Measurements from ENCODE around the gene KCNMB2.
"Not testable (repeated sequence)": the region's sequence is repeated elsewhere in the genome, so short reads cannot be mapped to it uniquely, and the experiment has no call there.

Gene KCNMB2

DNA sequence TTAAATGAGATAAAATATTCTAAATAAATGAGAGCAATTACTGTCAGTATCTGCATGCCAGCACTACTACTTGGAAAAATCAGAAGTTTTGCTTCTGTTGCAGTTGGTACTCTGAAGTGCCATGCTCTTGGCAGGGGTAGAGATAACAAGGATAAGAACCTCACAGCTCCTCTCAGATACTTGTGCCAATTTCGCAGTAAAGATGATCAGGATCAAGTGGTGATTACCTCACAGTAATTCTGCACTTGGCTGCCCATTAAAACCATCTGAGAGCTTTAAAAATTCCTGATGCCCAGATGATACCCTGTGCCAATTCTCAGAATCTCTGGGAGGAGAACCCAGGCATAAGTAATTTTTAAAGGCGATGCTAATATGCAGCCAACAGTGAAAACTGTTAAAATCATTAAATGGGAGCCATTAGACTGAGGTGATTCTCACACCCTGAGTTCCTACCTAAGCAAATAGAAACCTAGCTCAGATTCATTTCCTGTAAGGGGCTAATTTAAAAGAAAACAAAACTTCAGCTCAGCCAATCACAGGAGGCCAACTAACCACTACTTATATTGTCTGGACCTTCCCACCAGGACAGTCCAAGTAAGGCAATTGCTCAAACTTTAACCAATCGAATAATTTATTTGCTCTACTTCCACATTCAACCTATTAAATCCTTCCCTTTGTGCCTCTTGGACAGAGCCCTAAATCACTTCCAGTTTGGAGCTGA, 171.2 kb downstream of the KCNMB2 start:
- no peak for DNase-seq

DNA sequence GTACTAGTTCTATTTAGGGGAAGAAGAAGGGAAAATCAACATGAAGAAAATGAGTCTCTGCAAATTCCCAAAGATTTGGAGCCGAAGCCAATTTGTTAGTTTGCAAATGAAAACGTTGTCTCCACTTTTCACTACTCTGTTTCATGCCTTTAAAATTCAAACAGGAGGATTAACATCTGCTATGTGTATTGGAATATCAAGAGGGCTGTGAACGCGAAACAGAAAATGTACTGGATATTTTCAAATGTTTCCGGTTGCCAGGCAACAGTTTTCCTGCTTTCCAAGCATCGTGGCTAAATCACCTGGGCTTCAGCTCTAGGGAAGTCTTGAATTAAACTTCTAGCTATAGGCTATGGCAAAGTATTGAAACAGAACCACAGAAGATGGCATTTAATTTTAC, 172.8 kb downstream of the KCNMB2 start:
- DNase-seq = no peak

DNA sequence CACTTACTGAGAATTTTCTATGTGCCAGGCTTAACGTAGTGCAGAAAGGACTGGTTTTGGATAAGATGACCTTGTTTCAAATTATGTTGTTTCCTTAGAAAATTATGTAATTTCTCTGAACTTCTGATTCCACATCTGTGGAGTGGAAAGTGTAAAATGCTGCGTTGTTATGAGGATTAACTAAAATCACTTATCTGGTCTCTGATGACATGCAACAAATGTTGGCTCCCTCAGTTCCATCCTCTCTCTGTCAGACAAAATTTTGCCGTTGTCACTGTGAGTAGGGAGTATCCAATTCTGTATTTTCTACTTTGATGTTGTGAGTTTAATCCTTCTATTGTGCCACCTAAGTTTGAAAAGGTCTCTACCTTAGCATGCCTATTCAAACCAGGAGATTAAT, 175.5 kb downstream of the KCNMB2 start:
- no peak for DNase-seq

DNA sequence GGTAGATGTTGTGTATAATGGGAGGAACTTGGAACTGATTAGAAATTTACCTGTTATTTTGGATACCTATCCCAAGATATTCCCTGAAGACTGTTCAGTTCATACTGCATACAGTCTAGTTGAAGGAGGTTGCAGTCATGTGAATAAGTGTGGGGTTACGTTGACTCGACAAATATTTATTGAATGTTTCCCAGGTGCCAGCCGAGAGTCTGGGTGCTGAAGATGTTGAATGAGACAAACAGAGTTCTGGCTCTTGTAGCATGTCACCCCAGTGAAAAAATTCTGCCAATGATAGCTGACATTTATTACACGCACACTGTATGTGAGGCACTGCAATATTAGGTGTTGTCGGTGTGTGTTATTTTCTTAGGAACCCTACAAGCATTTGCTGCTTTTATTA, 176.0 kb downstream of the KCNMB2 start:
- DNase-seq = no peak

DNA sequence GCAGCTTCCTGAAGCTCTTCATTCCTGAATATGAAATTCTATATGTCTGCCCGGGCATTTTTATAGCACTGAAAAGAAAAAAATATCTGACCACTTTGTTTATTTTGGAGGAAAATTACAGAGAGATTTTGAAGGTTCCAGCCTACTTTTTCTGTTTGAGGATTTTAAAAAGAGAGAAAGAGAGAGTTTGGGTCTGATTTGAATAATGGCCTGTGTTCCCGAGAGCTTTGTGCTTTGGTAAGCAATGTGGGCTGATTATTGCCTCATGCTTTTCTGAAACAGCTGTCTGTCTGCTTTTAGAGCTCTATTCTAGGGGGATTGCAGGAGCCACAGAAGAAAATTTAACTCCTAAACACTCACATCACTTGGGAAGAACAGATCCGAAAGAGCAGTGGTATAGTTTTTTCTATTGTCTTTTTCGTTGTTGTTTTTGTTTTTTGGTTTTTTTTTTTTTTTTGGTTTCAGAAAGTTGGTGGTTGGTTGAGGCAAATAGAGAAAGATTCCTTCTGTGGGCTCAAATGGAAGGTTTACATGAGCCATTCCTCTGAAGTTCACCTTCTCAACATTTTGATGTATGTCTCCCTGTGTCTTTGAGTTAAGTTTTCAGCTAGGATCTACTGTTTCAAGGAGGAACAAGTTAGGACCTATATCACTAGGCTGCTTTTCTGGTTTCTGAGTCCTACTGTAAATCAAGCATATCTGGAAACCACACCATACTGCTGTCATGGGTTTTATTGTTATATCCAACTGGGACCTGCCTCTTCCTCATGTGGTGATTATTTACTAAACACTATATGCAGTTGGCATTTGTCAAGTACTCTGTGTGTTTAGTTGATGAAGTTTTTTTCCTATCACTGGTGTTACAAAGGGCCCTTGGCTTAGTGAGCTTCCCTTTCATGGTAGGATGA, 178.9 kb downstream of the KCNMB2 start:
- no peak for DNase-seq

DNA sequence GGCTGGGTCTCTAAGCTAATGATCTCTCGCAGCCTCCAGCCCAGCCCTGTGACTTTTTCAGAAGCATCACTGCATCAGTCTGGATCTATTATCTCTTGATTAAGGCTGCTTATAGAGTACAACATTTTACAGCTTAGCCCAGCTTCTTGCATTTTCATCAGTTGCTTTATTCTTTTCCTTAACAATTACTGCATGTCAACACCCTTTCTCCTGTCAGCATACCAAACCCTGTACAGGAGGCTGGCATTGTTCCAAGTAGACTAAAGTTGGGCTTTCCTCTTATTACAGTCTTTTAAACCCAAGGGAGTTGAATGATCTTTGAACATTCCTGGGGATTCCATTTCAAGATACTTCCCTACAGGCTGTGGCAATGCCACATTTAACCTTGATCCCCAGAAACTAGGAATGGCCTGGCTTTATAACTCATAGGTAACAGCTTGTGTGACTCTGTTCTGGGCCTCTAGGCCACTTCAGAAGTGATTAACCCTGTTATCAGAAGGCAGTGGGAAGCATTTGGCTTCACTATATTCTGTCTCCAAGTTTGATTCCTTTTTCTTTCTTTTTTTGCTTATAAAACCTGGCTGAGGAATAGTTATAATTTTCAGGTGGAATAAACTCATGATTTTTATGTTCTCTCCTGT, 182.9 kb downstream of the KCNMB2 start:
- DNase-seq = no peak

DNA sequence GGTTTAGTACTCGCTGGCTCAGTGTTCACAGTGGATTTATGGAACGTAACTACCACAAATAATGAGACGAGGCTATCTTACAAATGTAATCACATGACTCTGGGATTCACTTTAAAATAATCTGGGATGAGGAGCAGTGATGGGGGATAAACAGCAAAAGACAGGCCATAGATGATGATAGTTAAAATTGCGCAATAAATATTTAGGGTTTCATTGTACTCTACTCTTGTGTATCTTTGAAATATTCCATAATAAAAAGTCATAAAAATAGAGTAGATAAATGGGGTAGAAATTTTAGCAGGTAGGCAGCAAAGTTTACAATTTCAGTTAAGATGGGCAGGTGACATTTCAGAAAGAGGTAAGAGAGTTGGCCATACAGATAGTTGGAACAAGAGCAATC, 196.6 kb downstream of the KCNMB2 start:
- no peak for DNase-seq

DNA sequence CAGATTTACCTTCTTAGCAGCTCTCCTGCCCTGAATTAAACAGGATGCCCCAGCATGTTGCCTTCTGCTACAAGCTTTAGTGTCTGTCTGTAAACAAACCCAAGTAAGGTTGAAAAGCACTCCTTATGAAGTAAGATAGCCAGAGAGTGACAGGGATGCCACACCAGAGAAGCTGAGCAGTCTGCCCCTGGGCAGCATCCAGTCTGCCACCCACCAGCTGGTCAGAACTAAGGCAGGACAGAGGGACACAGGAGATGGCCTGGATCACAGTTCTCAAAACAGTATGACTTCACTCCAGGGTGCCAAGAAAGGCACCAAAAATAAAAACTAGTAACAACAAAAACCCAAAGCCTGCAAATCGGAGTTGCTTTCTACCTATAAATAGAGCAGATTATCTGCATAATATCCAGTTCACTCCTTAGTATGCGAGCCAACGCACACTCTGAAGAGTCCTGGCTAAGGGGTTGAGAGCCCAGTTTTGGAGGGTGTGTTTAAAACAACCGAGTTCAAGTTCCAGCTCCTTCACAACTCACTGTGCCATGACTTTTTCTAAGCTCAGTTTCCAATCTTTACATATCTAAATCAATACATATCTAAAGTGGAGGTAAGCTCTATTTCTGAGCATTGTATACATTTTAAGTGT, 198.9 kb downstream of the KCNMB2 start:
- no peak for DNase-seq

DNA sequence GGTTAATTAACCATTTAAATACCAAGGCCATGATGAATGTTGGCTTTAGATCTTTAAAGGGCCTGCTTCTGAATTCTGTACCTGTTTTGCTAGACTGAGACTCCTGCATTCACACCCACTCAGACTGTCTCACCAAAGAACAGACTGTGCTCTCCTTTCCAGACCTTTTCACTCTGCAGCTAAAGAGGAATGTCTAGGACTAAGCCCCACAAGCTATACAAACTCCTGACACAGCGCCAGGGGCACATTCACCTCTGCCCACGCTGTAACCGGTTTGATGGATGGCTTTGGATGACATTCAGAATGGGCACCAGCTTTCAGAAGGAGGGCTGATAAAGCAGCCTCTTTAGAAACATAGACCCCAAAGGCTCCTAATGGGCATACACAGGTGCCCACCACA, 200.1 kb downstream of the KCNMB2 start:
- DNase-seq = no peak

DNA sequence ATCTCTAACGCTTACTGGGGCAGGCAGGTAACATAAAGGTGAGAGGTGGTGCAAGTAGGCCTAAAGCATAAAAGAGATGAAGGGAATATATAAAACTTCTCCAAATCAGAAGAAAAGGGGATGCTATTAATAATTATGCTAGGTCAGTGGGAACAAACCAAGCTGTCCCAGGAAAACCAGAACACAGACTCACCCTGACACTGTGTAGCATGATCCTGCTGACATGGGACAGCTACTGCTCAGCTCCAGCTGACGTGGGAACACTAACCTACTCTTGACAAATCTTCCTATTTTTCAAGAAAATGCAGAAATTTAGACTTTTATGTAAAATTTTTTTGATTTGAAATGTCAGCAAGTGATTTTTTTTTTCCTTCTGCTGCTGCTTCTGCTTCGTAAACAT, 203.5 kb downstream of the KCNMB2 start:
- DNase-seq = no peak

DNA sequence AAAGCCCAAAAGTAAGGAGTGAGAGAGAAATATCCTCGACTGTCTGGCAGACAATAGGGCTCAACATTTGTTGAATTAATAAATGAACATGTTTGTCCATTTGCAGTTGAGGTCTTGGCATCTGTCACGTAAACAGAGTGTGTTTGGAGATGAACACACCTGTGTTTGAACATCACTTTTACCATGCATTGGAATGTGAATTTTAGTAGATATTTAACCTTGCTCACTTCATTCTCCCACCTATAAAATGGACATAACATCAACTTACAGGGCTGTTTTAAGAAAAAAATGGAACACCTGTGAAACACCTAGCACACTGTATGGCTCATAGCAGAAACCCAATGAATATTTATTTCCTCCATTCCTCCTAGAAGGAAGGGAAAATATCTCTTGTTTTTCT, 204.8 kb downstream of the KCNMB2 start:
- no peak for DNase-seq

DNA sequence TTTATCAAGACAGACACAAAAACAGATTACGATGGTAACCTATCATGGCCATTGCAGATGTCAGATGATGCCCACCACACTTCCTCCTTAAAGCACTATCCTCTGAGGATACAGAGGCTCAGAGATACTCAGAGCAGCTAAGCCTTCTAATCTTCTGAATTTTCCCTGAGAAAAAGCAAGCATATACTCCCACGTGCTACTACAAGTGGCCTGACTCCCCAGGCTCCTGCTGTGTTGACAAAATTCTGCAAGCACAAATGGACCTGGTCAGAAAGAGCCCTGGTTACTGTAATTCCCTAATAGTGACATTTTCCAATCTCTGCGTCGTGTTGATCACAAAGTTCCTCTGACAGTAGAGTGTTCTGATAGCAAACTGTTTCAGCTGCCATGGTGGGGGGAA, 207.1 kb downstream of the KCNMB2 start:
- no peak for DNase-seq

DNA sequence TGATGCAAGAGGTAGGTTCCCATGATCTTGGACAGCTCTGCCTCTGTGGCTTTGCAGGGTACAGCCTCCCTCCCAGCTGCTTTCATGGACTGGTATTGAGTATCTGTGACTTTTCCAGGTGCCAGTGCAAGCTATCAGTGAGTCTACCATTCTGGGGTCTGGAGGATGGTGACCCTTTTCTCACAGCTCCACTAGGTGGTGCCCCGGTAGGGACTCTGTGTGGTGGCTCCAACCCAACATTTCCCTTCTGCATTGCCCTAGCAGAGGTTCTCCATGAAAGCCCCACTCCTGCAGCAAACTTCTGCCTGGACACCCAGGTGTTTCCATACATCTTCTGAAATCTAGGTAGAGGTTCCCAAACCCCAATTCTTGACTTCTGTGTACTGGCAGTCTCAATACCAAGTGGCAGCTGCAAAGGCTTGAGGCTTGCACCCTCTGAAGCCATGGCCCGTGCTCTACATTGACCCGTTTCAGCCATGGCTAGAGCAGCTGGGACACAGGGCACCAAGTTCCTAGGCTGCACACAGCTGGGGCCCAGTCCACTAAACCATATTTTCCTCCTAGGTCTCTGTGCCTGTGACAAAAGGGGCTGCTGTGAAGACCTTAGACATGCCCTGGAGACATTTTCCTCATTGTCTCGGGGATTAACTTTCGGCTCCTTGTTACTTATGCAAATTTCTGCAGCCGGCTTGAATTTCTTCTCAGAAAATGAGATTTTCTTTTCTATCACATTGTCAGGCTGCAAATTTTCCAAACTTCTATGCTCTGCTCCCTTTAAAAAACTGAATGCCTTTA, 209.8 kb downstream of the KCNMB2 start:
- DNase-seq = not testable (repeated sequence)

DNA sequence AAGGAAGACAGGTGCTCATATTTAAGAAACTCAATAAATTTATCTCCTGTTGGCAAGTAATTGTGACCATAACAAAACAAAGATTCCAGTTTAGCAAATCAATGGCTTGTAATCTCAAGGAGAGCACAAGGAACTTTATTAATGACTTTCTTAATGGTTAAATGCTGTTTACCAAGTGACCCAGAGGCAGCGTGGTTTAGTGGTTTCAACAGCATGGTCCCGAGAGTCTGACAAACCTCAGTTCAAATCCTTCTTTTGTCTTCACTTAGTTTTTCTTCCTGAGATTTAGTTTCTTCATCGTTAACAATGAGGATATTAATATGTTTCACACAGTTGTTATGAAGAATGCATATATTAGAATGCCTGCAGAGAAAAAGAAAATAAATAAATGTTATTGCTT, 212.6 kb downstream of the KCNMB2 start:
- DNase-seq = no peak

DNA sequence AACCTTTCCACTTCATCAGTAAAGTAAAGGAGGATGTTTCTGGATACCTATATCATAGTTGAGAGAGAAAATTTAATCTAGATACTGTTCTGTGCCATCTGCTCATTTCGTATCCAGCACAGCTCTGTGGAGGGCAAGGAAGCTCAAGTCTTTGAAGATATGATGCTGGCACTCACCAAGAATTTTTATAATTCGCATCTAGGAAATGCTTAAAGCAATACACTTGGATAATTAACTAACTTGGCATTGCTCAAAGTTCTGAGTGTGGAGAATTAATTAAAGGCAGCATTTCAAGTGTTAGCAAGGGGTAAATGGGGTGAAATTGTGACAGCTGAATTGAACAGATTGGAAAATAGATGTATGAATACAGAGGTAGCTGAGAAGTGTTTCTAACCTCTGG, 213.2 kb downstream of the KCNMB2 start:
- no peak for DNase-seq

DNA sequence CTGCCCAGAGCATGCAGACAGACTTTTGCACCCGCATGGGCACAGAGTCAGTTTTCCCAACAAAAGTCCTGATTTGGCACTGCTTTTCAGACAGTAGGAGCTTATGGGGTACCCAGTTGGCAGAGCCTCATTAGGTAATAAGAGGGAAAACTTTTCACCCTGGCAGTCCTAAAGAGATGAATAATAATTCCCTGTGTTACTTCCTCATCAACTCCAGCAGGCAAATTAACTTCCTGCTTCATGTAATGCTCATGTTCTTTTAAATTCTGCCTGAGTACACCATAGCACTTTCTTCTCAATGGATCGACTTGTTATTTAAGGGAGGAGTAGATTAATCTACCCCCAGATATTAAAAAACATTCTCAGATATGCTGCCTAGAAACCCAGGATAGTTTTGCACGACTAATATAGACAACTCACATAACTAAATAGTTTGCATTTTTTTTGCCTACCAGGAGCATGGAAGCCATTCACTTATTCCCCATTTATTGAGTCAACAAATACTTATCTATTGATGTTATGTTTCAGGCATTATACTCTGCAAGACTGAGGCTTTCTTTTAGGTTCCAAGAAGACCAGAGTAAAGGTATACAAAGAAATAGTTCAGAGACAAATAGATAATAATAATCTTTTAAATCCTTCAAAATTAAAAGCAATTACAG, 214.5 kb downstream of the KCNMB2 start:
- no peak for DNase-seq

DNA sequence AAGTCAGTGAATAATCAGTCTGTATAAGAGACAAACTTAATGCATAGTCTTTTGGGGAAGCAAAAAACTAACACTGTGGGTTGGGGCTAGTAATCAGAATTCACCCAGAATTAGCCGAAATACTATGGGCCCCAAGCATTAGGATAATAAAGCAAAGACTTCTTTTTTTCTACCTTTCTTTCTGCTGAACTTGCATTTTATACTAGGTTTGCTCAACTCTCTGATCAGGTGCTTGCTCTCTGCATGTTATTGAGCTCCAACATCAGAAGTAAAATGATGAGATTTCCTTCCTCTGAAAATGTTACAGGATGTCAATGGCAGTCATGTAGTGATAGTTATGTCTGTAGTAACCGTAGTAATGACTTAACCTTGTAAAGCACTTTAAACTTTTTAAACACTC, 216.6 kb downstream of the KCNMB2 start:
- no peak for DNase-seq

DNA sequence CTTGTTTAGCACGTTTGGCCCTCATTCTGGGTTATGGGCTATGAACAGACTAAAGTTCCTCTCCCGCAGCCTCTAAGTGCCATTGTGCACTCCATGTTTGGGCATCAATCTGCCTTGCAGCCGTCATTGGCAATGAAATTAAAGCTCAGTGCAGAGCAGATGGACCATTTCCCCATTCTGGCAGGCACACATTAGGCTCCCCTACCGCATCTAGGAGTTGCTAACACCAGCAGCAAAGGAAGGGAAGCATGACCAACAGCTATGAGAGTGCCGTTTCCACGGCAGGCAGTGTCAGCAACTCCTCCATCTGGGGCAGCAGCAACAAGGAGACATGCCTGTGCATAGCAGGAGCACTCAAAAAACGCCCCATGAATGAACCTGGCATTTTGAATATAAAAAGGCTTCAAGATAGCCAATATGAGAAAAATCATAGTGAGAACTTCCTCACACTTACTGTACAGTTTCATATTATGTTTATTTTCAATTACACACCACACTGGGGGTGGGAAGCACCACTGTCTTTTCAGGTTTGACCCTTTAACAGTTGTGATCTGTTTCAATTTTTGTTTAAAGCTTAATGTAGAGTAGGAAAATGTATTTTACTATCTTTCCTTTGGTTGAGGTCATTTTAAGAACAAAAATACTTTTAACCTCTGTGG, 218.7 kb downstream of the KCNMB2 start:
- no peak for DNase-seq

DNA sequence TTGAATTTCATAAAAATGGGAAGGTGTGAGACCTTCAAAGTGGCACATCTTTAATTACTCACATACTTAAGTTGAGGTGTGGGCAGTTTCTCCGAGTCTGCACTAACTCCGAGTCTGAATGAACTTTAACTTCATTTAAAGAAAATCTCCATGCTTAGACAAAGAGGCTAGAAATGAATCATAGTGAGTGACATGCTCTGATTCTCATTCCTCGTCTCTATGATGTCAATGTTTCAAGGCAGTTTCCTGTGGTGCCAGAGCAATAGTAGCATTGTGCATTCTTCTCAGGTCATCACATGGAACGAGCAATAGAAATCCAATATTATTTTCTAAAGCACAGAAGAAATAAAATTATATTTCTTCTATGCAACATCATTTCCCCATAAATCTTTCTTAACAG, 224.8 kb downstream of the KCNMB2 start:
- DNase-seq = no peak

DNA sequence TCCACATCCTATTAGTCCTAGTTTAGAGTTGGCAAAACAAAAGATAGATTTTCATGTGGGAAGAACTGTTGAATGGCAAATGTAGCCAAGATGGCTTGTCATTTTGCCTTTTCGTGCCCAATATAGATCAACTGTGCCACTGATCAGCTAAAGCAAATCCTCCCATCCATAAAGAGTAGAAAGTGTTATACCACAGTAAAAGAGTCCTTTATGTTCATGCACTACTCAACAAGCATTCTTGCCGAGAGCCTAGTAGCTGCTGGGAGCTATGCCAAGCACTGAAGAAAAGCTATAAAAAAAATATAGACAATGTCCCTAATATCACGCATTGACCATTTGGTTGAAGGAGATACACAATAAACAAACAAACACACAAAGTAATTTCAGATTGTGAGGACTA, 225.2 kb downstream of the KCNMB2 start:
- no peak for DNase-seq

DNA sequence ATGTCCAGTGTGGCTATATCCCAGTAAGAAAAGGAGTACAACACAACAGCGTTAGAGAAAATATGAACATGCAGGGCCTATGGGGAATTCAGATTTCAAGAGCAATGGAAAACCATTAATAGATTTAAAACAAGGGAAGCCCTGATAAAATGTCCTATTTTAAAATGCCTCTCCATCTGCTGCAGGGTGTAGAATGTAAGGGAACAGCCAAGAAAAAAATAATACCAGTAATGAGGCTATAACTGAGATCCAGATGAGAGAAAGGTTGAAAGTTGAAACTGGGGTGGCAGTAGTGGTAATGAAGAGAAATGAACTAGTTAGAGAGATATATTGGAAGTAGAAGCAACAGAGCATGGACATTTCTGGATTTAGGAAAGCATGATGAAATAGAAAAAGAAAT, 226.1 kb downstream of the KCNMB2 start:
- DNase-seq = no peak

All from activated gamma-delta T cell (primary cell).